ENCODE results near the gene GTPBP6.

- no peak for TF ChIP-seq CTCF (IDR thresholded peaks at IDR 0.05)
- no peak for TF ChIP-seq POLR2A (IDR thresholded peaks at IDR 0.05)
- TF ChIP-seq POLR2AphosphoS5 (IDR thresholded peaks at IDR 0.05) = no peak
Measured at GRCh38 chrX:345020-345925, 26.7 kb upstream of the GTPBP6 start.
